Lower leg skin (tissue), 3 donors: Measurements from ENCODE around the gene DNAJC12.

Source experiments
- CTCF ChIP-seq, 3 donors: fragments of 450-650 bp; IDR thresholded peaks; one replicate each; pipeline ENCODE4 v1.5.1; 2016; ENCODE audit warnings: antibody characterized with exemption in 3 of 3, mild to moderate bottlenecking in 3 of 3, moderate library complexity in 2 of 3
- POLR2A ChIP-seq, 2 donors: fragments of 450-650 bp; IDR thresholded peaks; one replicate each; pipeline ENCODE4 v1.6.1; 2016 to 2017; ENCODE audit warnings: antibody characterized with exemption in 2 of 2, mild to moderate bottlenecking in 1 of 2, moderate library complexity in 1 of 2

- TF ChIP-seq CTCF (IDR thresholded peaks at IDR 0.05) (no peak), POLR2A (IDR thresholded peaks at IDR 0.05) (no peak)
Measured at GRCh38 chr10:67782530-67782929, 55.5 kb downstream of the DNAJC12 start.
